Measurements from ENCODE around the gene GBP1.
"Not testable (repeated sequence)": the region's sequence is repeated elsewhere in the genome, so short reads cannot be mapped to it uniquely, and the experiment has no call there.

The GBP1 gene

DNA sequence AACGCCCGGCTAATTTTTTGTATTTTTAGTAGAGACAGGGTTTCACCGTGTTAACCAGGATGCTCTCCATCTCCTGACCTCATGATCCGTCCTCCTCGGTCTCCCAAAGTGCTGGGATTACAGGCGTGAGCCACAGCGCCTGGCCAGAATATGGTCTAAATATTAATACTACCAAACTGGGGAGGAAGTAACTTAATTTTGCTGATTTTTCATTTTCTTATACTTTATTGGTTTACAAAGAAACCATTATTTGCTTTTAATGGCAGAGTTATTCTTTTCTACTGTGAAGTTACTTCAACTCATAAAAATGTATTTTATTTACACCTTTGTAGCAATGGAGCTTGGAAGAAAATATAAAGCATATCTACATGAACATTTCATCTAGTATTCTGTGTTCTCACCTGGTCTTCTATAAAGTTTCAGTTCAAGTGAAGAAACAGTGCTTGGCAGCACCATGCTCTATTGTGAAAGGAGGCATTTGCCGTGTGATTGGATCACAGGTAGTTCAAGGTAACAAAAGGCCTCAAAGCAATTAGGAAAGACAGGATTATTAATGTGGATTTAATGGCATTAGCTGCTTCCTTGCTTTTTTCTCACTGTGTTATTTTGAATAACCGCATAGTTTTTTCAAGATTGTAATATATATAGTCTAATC, 13.6 kb downstream of the GBP1 start:
- DNase-seq: no peak

DNA sequence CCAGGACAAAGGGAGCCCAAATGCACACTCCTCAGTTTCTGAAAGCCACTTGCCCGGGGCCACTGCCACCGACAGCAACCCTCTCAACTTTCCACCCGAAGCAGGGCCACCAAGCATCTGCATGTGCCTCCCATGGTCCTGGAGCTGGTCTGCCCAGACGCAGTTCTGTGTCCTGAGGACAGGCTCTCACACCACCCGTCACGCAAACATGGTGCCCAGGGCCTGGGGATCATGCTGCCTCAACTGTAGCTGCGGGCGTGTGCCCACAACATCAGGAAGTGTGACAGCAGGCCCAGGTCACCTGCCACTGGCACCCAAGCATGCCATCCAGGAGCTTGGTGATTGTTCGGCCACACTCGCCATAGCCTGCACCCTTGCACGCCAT, 14.4 kb downstream of the GBP1 start:
- no peak for DNase-seq

DNA sequence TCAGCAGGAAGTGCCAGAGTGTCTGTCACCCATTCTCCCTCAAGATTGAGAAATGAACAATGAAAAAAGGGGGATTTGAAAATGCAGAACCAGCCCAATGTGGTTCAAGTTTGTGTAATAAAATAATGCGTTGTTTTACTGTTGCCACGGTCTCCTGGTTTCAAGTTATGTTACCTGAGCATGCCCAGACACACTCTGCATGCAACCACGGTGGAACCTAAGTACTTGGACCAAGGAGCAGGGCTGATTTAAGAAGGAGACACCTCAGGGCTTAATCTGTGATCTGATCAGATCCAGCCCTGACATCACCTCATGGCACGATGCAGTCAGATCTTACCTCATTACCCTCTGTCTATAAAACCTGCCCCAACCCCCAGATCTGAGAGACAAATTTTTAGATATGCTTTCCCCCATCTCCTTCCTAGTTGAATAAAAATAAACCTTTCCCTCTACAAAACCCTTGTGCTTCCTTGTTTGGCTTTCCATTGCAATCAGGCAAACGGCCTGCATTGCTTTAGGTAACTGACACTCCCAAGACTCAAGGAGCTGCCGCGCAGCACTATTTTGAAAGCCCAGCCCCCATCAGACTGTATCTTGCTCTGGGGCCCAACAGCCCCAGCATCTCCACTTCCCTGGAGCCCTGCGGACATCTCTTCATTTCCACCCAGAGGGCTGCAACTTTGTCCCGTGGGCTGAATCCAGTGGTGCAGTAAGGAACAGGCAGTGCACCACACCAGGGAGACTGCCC, 14.9 kb downstream of the GBP1 start:
- DNase-seq: not testable (repeated sequence)

DNA sequence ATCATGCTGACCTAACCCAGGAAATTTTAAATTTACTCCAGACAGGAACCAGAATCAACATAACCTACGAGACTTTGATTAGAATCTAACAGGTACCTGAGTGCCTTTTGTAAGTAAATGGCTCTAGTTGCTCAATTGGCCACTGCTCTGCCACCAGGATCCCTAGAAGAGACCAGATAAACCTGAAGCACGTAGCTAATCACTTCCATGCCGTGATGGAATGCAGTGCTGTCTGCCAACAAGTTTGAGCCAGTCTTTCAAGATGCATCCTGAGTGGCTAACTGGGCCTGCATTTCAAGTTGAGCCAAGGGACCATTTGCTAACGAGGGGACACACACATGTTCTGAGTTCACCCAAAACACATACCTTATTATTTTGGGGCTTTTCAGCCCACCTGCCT, 15.8 kb downstream of the GBP1 start:
- DNase-seq: not testable (repeated sequence)

DNA sequence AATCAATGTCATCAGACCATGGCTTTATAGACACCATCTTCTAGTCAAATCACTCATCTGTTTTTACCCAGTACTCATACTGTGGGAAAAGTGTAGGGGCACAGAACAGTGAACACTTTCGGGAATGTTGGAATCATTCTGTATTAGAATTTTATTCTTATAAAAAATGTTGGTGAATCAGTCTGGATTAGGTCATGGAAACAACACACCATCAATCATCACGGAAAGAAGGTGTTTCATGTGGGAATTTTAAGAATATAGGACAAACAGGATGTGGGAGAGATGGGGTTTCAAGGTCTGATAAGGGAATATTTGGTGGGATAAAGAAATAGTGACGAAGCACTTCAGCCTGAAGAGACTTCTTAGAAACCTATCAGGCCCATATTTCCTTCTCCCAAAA, 17.3 kb downstream of the GBP1 start:
- DNase-seq: no peak

DNA sequence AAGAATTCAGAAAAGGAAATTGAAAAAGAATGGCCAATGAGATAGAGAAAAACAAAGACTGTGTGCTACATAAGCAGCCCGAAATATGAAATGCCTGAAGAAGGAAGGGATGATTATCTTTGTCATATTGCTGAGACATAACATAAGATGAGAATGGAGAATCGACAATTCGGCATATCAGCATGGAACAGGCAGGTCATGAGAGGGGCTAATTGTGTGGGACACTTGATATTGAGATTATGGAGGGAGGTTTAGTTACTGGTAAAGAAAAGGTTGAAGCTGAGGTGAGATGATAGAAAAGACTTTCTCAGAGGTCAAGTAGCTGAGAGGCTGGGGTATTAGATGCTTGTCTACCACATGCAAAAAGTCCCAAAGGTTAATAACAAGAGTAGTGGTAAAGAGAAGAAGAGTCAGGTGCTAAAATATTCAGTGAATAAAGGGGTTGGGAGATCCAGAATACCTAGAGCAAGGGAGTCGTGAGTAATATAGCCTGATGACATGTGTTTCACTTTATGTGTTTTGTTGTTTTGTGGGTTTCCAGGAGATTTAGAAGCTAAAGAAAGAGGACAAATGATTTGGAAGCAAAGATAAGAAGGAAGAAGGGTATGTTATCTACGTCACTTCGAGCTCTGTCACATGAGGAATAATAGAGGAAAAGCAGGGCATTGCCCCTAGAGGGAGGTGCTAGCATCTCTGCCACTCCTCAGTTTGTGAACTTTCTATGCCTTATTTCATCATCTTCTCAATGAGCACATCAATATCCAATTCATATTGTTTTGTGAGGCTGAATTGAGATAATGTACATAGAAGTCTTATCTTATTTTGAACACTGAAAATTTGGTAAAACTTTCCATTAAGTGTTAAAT, 18.5 kb downstream of the GBP1 start:
- DNase-seq: not testable (repeated sequence)

DNA sequence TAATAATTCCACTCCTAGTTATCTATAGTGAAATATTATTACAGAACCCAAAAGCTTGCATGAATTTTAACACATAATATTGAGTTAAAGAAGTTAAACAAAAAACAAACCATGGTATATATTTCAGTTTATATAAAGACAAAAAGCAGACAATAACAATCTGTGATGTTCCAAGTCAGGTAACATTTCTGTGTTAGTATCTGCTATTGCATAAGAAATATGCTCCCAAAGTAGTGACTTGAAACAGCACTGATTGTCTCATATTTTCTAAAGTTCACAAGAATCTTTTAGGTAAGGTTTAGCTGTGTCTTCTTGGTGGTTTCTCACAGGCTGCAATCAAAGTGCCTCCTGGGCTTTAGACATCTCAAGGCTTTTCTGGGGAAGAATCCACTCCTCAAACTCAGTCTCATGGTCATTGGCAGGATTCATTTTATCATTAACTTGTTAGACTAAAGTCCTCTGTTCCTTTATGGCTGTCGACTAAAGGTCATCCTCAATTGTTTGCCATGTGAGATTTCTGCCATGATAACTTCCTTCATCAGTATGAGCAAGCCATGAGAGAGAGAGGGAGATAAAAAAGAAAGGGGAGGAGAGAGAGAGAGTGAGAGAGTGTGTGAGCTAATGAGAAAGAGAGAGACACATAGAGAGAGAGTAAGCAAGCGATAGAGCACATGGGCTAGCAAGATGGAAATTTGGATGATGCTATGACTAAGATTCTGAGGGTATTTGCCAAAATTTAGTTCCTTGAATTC, 19.9 kb downstream of the GBP1 start:
- DNase-seq: no peak

DNA sequence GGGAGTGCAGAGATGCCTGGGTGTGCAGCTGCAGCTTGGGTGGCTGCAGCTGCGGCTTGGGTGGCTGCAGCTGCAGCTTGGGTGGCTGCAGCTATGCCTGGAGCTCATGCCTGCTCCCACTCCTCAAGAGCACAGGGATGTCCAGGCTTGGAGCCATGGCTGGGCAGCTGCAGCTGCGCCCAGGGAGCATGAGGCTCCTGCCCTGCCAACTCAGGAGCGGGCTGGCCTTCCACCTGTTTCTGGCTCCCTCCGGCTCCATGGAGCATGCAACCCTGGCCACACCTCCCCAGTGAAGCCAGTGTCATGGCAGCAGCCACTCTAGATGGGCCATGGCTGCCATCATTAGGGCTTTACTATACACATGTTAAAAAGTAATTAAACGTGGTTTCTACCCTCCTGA, 21.1 kb downstream of the GBP1 start:
- no peak for DNase-seq

DNA sequence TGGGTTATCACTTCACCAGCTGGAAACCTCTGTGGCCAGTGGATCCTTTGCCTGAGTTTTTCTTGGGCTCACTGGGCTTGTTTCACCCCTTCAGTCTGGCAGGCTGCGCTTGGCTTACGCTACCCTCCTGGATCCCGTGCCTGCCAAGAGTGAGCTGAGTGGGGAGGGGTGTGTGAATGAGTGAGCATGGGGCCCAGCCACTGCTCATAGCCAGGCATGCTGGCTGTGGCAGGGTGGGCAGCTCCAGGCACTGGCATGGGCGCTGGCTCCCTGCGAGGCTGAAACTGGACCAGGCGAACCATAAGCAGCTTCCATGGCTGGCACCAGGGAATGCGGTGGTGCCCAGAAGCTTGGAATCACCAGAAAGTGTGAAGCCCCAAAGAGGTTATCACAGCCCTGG, 22.5 kb downstream of the GBP1 start:
- no peak for DNase-seq

DNA sequence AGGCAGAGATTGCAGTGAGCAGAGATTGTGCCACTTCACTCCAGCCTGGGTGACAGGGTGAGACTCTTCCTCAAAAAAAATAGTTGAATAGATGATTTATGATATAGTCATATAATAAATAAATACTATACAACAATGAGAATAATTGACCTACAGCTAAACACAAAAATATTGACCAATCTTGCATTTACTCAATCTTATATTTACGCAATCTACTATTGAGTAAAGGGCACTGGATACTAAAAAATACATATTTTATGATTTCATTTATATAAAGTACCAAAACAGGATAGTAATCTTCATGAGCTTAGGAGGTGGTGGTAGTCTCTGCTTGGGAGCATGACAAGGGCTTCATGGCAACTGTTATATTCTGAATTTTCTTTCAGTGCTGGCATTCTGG, 23.3 kb downstream of the GBP1 start:
- no peak for DNase-seq

DNA sequence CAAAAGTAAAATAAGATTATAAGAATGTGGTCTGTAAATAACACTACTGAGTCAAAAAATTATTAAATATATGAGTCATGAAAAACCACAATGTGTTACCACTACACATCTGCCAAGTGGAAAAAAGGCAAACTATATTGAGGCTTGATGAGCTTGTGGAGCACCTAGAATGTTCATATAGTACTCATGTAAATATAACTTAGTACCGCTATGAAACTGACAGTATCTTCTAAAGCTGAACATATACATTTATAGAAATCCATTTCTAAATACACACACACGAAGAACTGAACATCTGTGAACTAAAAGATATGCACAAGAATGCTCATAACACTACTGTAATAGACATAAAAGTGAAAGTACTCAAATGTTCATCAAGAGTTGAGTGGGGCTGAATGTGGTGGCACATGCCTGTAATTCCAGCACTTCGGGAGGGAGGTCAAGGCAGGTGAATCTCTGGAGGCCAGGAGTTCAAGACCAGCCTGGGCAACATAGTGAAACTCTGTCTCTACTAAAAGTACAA, 23.8 kb downstream of the GBP1 start:
- no peak for DNase-seq

DNA sequence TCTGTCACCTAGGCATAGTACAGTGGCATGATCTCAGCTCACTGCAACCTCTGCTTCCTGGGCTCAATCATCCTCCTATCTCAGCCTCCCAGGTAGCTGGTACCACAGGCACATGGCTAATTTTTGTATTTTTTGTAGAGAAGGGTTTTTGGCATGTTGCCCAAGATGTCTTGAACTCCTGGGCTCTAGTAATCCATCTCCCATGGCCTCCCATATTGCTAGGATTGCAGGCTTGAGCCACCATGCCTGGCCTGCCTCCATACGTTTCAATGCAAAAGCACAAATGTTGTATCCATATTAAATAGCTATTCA, 24.7 kb downstream of the GBP1 start:
- DNase-seq: no peak

DNA sequence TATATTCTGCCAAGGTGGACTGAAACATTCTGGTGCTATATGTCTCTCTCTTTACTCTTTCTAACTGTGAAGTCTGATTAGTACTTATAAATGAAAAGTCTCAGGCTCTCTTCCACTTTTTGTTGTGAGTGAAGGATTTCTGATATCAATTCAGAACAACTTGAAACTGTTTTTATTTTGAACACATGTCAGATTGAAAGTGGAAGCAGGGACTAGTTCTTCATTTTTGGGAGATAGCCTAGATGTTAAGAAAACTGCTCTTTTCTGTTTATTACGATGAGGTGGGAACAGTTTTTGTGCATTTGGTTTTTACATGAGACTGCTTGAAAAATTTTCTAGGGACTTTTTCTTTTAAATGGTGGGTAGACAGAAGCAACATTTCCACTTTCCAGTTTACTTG, 27.8 kb downstream of the GBP1 start:
- no peak for DNase-seq

DNA sequence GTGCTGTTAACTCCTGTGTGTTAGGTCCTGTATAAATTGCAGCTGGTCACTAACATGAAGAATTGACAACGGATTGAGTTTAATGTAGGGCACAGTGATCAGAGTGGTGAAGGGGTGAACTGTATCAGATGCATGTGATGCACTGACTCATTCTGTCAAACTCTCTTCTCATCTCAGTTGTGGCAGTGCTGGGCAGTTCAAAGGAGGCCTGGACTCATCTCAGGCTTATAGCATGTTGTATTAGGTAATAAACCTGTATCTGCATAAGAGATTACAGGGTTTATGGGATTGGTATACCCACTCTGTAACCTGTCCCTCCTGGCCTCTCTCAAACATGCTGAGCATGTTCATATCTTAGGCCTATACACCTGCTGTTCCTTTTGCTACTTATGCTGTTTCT, 29.9 kb downstream of the GBP1 start:
- DNase-seq: no peak

DNA sequence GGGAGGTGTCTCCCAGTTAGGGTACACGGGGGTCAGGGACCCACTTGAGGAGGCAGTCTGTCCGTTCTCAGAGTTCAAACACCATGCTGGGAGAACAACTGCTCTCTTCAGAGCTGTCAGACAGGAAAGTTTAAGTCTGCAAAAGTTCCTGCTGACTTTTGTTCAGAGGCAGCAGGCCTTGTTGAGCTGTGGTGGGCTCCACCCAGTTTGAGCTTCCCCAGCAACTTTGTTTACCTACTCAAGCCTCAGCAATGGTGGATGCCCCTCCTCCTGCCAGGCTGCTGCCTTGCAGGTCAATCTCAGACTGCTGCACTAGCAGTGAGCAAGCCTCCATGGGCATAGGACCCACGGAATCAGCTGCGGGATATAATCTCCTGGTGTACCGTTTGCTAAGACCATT, 31.0 kb downstream of the GBP1 start:
- DNase-seq: not testable (repeated sequence)

DNA sequence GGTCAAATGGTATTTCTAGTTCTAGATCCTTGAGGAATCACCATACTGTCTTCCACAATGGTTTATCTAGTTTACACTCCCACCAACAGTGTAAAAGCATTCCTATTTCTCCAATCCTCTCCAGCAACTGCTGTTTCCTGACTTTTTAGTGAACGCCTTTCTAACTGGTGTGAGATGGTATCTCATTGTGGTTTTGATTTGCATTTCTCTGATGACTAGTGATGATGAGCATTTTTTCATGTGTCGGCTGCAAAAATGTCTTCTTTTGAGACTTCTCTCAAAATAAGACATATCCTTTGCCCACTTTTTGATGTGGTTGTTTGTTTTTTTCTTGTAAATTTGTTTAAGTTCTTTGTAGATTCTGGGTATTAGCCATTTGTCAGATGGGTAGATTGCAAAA, 36.0 kb downstream of the GBP1 start:
- not testable (repeated sequence) for DNase-seq

DNA sequence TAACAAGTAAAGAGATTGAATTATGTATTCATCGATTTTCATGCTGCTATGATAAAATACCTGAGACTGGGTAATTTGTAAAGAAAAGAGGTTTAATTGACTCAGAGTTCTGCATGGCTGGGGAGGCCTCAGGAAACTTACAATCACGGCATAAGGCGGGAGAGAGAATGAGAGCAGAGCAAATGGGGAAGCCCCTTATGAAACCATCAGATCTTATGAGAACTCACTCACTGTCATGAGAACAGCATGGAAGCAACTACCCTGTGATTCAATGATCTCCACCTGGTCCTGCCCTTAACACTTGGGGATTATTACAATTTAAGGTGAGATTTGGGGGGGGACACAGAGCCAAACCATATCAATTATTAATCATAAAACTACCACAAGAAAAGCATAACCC, 39.1 kb downstream of the GBP1 start:
- DNase-seq: no peak

DNA sequence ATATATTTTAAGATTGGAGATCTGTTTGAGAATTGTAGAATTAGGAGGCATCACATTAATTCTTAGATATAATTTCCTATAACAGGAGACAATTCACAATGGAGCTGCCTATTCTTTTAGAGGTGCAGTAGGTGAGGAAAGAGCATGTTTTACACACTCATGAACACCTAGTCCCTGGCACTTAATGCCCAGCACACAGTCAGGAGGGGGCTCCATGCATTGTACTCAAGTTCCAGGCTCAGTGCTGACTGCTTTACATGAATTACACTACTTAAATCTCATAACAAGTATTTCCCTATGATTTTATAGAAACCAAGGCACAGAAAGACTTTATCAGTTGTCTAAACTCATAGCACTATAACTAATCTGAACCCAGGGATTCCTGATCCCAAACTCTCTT, 42.0 kb downstream of the GBP1 start:
- DNase-seq: no peak

DNA sequence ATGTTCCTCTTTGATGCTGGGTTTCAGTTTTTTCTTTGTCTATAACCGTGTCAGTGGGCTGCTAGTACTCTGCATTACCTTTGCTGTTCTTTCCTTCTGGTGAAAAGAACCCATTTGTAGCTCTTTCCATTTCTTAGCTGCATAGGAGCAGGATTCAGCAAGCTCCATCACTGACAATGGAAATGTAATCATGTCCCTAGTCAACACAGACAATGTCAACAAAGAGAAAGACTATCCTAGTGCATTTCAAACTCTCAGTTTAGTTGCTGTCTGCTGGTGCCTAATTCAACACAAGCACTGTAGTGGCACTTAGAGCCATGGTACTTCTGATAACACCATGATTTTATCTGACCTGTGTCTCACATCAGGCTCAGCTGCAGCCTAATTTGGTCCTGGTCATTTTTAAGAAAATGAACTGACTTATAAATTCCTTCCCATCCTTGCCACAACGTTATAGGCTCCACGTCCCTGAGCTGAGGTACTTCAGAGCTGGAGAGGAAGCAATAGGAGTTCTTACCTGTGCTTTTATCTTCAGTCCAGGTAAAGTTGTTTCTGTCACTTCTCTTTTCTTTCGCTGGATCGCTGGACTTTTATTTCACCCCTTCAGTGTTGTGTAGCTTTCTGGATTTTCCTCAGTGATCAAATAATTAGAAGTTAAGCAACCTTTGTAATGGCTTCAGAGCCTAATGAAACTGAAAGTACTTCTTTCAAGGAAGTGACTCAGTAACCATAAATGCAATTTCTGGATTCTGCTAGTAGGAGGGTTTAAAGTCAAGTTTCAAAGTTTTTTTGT, 42.6 kb downstream of the GBP1 start, which contains the start of gene GBP3:
Gene GBP3 (minus strand): TSS at position 700 of the 793 bp plus-strand sequence. CDS start 2,145 bp downstream, outside the sequence.
- no peak for DNase-seq

DNA sequence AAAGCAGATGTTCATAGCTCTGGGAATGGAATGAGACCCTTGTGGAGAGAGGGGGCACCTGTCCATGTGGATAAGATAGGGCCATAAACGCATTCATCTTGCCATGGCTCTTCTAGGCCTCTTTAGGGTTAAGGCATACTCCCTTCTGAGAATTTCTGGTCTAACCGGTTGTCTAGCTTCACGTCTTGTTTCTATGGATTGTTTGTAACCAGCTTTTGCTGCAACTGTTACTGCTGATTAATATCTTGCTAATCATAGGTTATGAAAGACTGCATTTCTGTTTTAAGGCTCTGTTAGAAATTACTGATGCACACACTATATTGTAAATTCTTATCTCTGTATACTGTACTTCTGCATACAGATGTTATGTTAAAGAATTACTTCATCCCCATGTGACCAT, 46.7 kb downstream of the GBP1 start:
- not testable (repeated sequence) for DNase-seq

DNA sequence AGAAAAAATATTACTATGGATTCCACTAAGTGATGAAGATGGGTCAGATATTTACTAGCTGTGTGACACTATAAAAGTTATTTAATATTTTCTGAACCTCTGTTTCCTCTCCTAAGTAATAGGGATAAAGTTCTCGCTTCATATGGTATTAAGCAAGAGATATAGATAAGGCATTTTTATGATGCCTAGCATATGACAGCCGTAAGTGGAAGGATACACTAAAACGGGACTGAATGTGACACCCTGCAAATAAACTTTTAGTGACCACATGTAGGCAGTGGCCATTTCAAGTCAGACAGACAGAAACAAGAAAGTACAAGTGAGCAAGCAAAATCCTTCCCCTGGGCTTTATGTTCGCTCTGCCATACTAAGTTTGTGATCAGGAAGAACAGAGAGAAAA, 56.5 kb downstream of the GBP1 start:
- DNase-seq: no peak
